Activated T-helper 17 cell treated with anti-CD3 and anti-CD28 coated beads, Interleukin-2, amount 50 U/mL, for 72 hours (primary cell): ENCODE data around the gene BLACAT1. TPM values are rescaled to one million over a fixed set of nuclear protein-coding genes. Genes with fewer than 3 reads are reported as not detected.

Source experiments
- ATAC-seq: fragments of 150-1000 bp; cut with Tn5 transposase; replicated peaks from 2 replicates; pipeline ENCODE4 v1.10.0; 2021; ENCODE audit warnings: mild to moderate bottlenecking, moderate library complexity
- H3K27ac Mint-ChIP-seq: one replicate; pipeline ENCODE4 v1.8.0; 2022; ENCODE audit warnings: mixed read lengths
- H3K27me3 Mint-ChIP-seq: one replicate; pipeline ENCODE4 v1.8.0; 2022; ENCODE audit warnings: mixed read lengths
- H3K36me3 Mint-ChIP-seq: one replicate; pipeline ENCODE4 v1.8.0; 2022; ENCODE audit warnings: low read depth, mild to moderate bottlenecking, mixed read lengths
- H3K4me1 Mint-ChIP-seq: one replicate; pipeline ENCODE4 v1.8.0; 2022; ENCODE audit warnings: mixed read lengths
- H3K4me3 Mint-ChIP-seq: one replicate; pipeline ENCODE4 v1.8.0; 2022; ENCODE audit warnings: mild to moderate bottlenecking, mixed read lengths
- H3K9me3 Mint-ChIP-seq: one replicate; pipeline ENCODE4 v1.8.0; 2022; ENCODE audit warnings: mixed read lengths
- total RNA-seq, 2 donors: library from RNA; stranded (reverse); gene quantifications; one replicate each; pipeline ENCODE4 v1.2.3, GENCODE V29; 2022

BLACAT1 gene
- total RNA-seq, 2 donors from 2014 or later: 0.61 to 0.95 TPM

- Mint-ChIP-seq H3K9me3 (no peaks in the 10 kb centered on the region), H3K27ac (no peak overlapping the region), H3K36me3 (no peaks in the 10 kb centered on the region), H3K4me3 (no peak overlapping the region), H3K27me3 (peaks cover 47% of the 10 kb centered on the region), H3K4me1 (peaks cover 5% of the 10 kb centered on the region)
- ATAC-seq: no peak
These were observed 2.9 kb downstream of the BLACAT1 start for GRCh38 chr1:205452933-205453332.

- H3K27me3 Mint-ChIP-seq: peaks cover 42% of the 10 kb centered on the region
- H3K4me1 Mint-ChIP-seq: peaks cover 5% of the 10 kb centered on the region
- H3K27ac Mint-ChIP-seq: no peak overlapping the region
- H3K4me3 Mint-ChIP-seq: no peak overlapping the region
- H3K9me3 Mint-ChIP-seq: no peaks in the 10 kb centered on the region
- H3K36me3 Mint-ChIP-seq: no peaks in the 10 kb centered on the region
- ATAC-seq: no peak
These were observed 3.5 kb downstream of the BLACAT1 start for GRCh38 chr1:205452364-205452763.

DNA sequence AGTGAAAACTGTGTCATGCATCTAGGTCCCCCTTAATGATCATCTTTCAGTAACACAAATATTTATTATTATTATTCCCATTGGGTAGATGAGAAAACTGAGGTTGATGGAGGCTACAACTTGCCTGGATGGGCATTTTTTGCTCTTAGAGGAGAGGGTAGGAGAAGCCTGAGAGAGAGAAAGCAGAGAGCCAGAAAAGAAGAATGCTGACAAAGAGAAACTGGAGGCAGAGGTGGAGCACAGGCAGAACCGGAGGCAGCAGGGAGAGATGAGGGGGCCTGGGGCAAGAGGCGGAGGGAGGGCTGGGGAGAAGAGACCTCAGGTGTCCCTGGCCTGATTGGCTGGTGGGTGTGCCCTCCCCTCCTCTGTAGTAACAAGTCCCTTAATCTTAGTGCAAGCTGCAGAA, 4.1 kb downstream of the BLACAT1 start:
- H3K36me3 Mint-ChIP-seq: no peaks in the 10 kb centered on the region
- H3K27ac Mint-ChIP-seq: no peak overlapping the region
- H3K27me3 Mint-ChIP-seq: peaks cover 42% of the 10 kb centered on the region
- no peak overlapping the region for H3K4me3 Mint-ChIP-seq
- no peak for ATAC-seq
- peaks cover 5% of the 10 kb centered on the region for H3K4me1 Mint-ChIP-seq
- no peaks in the 10 kb centered on the region for H3K9me3 Mint-ChIP-seq

- Mint-ChIP-seq H3K4me1 (peaks cover 5% of the 10 kb centered on the region), H3K27ac (peak overlapping the region; percentile 28), H3K9me3 (no peaks in the 10 kb centered on the region), H3K36me3 (no peaks in the 10 kb centered on the region), H3K4me3 (no peak overlapping the region), H3K27me3 (peaks cover 42% of the 10 kb centered on the region)
- no peak for ATAC-seq
These were observed 4.6 kb downstream of the BLACAT1 start for GRCh38 chr1:205451202-205451601.

- H3K9me3 Mint-ChIP-seq: no peaks in the 10 kb centered on the region
- H3K4me1 Mint-ChIP-seq: no peaks in the 10 kb centered on the region
- H3K36me3 Mint-ChIP-seq: no peaks in the 10 kb centered on the region
- no peak overlapping the region for H3K4me3 Mint-ChIP-seq
- ATAC-seq: no peak
- H3K27me3 Mint-ChIP-seq: peaks cover 37% of the 10 kb centered on the region
- H3K27ac Mint-ChIP-seq: peak overlapping the region; percentile 28
These were observed 5.4 kb downstream of the BLACAT1 start for GRCh38 chr1:205450448-205450847.

DNA sequence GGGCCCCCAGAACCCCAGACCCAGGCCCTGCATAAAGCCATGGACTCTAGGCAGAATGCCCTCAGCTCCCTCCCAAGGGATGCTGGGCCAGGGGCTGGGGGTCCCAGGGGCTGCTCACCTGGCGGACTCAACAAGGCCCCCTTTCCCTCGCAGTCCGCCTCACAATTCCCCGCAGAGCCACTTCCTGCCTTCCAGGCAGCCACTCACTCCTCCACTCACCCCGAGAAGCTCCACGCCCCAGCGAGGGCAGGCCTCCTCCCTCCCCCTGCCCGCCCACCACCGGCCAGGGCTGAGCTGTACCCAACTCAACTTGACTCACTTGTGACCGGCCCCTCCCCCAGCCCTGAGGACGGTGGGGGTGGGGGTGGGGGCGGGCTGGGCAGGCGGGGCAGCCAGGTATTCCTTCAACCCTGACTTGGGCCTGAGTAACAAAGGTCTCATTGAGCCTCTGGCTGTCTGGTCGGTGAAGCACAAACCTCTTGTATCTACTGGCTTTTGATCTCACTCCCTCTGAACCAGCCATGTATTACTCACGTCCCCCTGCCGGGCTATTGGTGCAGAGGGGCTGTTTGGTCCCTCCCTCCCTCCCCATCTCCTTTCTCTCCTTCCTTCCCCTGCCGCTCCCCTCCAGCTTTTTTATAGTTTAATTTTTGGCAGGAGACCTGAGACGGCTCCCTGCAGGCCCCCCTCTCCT, 5.9 kb downstream of the BLACAT1 start:
- H3K9me3 Mint-ChIP-seq: no peaks in the 10 kb centered on the region
- H3K4me1 Mint-ChIP-seq: no peaks in the 10 kb centered on the region
- H3K27ac Mint-ChIP-seq: peak overlapping the region; percentile 78

GRCh38 chr1:205449254-205449749, 6.5 kb downstream of the BLACAT1 start:
- Mint-ChIP-seq H3K9me3 (no peaks in the 10 kb centered on the region), H3K4me3 (peak overlapping the region; percentile 67), H3K27ac (peak overlapping the region; percentile 78), H3K4me1 (no peaks in the 10 kb centered on the region), H3K27me3 (peaks cover 32% of the 10 kb centered on the region), H3K36me3 (no peaks in the 10 kb centered on the region)
- peak; percentile 12 for ATAC-seq

More for the DNA sequence above, 5.9 kb downstream of the BLACAT1 start:
- Mint-ChIP-seq H3K27me3 (peaks cover 37% of the 10 kb centered on the region), H3K4me3 (peak overlapping the region; percentile 67), H3K36me3 (no peaks in the 10 kb centered on the region)
- ATAC-seq: peak; percentile 95

DNA sequence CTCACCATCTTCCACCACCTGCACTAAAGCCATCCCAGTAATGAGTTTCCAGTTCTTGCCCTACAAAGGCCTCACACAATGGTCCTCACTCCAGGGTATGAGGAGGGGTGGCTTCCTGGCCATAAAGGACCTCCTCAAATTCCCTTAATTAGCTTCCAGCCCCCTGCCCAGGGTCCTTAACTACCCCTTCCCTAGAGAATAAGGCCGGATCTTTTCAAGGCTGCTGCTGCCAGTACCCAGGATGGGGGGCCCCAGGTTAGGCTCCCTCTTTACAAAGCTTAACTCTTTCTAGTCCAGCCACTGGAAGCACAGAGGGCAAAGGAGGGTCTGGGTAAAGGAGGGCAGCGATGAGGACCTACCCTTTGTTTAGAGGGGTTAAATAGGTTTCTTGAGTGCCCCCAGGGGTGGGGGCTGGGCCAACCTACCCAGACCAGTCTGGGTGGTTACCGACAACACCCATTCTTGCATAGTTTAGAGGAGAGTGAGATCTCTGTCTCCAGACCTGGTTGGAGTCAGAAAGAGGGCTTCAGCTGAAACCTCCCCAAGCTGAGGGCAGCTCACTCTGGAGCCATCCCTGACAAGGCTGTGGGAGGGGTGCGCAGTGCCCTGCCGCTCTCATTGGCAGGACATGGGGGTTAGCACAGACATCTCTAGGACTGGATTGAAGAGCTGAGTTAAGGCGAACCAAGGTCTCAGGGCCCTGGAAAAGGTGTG, 7.1 kb downstream of the BLACAT1 start:
- Mint-ChIP-seq H3K27ac (no peak overlapping the region), H3K27me3 (peaks cover 27% of the 10 kb centered on the region), H3K9me3 (no peaks in the 10 kb centered on the region), H3K4me1 (no peaks in the 10 kb centered on the region), H3K4me3 (peak overlapping the region; percentile 67), H3K36me3 (no peaks in the 10 kb centered on the region)
- ATAC-seq: no peak

GRCh38 chr1:205447457-205448341, 8.1 kb downstream of the BLACAT1 start:
- no peak for ATAC-seq
- Mint-ChIP-seq H3K4me3 (no peak overlapping the region), H3K36me3 (no peaks in the 10 kb centered on the region), H3K4me1 (no peaks in the 10 kb centered on the region), H3K27me3 (peaks cover 17% of the 10 kb centered on the region), H3K27ac (peak overlapping the region; percentile 8), H3K9me3 (no peaks in the 10 kb centered on the region)

DNA sequence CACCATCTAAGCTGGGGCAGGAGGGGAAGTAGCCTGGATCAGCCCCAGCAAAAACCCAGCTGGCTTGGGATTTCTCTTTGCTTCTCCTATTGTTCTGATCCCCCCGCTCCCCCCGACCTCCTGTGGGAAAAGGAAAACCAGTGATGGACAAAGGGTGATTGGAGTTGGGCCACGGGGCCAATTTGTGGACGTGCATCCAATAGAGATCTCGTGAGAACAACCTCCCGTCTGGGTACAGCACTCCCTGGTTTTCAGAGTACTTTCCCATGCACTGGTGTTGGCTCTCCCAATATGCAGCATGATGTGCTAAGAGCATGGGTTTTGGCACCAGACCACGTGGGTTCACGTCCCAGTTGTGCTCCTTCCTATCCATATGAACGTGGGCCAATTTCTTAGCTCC, 9.0 kb downstream of the BLACAT1 start:
- no peak overlapping the region for H3K4me3 Mint-ChIP-seq
- H3K4me1 Mint-ChIP-seq: no peaks in the 10 kb centered on the region
- H3K27ac Mint-ChIP-seq: no peak overlapping the region
- ATAC-seq: no peak
- no peaks in the 10 kb centered on the region for H3K36me3 Mint-ChIP-seq
- H3K27me3 Mint-ChIP-seq: peaks cover 12% of the 10 kb centered on the region
- no peaks in the 10 kb centered on the region for H3K9me3 Mint-ChIP-seq

- no peak for ATAC-seq
- Mint-ChIP-seq H3K9me3 (no peaks in the 10 kb centered on the region), H3K4me3 (no peak overlapping the region), H3K27ac (no peak overlapping the region), H3K36me3 (no peaks in the 10 kb centered on the region), H3K27me3 (peaks cover under 1% of the 10 kb centered on the region), H3K4me1 (peaks cover 10% of the 10 kb centered on the region)
These were observed 10.3 kb downstream of the BLACAT1 start for GRCh38 chr1:205445646-205445935.

DNA sequence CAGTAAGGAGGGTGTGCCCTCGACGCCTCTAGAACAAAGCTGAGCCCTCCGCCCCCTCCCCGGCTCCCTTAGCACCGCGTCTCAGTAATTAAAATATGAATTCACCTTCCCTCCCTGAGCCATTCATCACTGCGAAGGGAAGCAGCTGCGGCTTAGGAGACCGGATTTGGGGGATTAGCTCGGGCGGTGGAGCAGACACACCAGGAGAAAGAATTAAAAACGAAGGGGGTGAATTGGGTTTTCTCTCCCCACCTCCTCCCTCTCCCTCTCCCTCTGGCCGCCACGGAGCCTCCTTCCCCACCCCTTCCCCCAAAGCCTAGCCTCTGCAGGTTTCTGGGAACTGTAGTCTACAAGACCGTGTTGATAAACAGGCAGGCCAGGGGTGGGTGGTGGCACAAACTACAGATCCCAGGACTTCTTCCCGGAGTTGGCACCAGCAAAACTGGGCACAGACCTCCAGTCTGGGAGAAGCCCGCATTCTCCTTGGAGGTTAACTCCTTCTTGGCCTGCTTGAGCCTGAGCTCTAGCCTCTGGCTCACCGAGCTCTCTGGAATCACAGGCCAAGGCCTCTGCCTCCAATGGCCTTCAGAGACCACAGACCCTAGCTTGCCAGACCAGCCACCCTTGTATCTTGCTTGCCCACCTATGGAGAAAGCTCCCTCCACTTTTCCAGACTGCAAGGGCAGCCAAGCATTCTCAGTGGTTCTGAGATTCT, 10.8 kb downstream of the BLACAT1 start:
- no peaks in the 10 kb centered on the region for H3K27me3 Mint-ChIP-seq
- no peak for ATAC-seq
- no peaks in the 10 kb centered on the region for H3K36me3 Mint-ChIP-seq
- peaks cover 13% of the 10 kb centered on the region for H3K4me1 Mint-ChIP-seq
- H3K4me3 Mint-ChIP-seq: no peak overlapping the region
- no peak overlapping the region for H3K27ac Mint-ChIP-seq
- H3K9me3 Mint-ChIP-seq: no peaks in the 10 kb centered on the region

GRCh38 chr1:205444300-205444930, 11.4 kb downstream of the BLACAT1 start:
- Mint-ChIP-seq H3K36me3 (no peaks in the 10 kb centered on the region), H3K4me1 (peaks cover 13% of the 10 kb centered on the region), H3K27ac (peak overlapping the region; percentile 43), H3K27me3 (no peaks in the 10 kb centered on the region), H3K9me3 (no peaks in the 10 kb centered on the region), H3K4me3 (no peak overlapping the region)
- no peak for ATAC-seq
